SKM-1 (cell line): Measurements from ENCODE around the gene CD8A.
"Not testable (repeated sequence)": the region's sequence is repeated elsewhere in the genome, so short reads cannot be mapped to it uniquely, and the experiment has no call there.

Experiments used
- DNase-seq: peaks from one replicate; lab custom pipeline; 2025; ENCODE audit not compliant: unreplicated experiment; lab: John Stamatoyannopoulos, UW

Gene CD8A

DNA sequence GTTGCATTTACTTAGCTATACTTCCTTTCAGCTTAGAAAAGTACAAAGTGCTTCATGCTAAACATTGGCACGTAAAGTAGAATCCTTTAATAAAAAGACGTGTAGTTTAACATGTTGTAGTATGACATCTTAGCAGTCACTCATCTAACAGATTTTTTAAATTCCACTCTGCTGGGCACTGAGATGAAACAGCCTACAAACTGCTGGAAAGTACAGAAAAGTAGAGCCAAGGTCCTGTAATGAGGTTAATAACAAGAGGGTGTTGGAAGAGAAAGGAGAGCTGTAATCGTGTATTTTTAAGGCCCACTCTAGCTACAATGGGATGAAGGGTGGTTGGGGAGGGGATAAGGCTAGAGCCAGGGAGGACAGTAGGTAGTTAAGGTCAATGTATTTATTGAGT, 10.7 kb downstream of the CD8A start:
- no peak for DNase-seq

GRCh38 chr2:86778957-86779356, 11.8 kb downstream of the CD8A start:
- DNase-seq, result no peak

- no peak for DNase-seq
Measured at GRCh38 chr2:86776532-86776931, 14.2 kb downstream of the CD8A start.

GRCh38 chr2:86775338-86775737, 15.4 kb downstream of the CD8A start:
- no peak for DNase-seq

- no peak for DNase-seq
Measured at GRCh38 chr2:86774862-86775261, 15.9 kb downstream of the CD8A start.

GRCh38 chr2:86772611-86773010, 18.1 kb downstream of the CD8A start:
- DNase-seq, result no peak

GRCh38 chr2:86770816-86771301, 19.9 kb downstream of the CD8A start:
- no peak for DNase-seq

GRCh38 chr2:86769838-86770237, 20.9 kb downstream of the CD8A start:
- no peak for DNase-seq

DNA sequence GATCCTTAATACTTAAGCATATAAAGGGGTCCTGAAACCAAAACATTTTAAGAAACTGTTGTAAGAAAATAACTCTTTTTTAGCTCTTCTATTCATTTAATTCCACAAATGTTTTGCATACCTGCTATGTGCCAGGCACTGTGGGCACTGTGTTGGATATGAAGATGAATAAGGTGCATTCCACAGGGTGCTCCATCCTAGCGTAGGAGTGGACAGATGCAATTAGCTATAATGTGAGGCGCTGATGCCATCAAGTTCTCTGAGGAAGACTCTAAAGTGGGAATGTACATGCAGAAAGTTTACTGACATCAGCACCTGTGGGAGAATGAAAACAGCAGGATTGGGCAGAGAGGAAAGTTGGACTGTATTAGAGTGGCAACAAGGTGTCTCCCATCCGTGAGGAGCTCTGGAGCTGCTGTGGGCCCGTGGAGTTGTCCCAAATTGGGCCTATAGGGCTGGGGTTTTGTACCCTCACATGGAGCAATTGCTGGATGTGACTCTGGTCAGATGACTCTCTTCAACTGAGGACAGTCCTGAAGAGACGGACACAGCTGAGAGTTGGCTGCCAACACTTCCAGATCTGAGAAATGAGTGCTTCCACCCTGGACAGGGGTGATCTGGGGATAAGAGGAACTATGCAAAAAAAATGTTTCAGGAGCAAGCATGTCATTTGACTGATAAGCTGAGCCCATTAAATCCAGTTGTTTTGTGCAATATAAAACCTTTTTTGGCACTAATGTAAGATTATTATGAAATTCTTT, 22.3 kb downstream of the CD8A start:
- no peak for DNase-seq

GRCh38 chr2:86765310-86765695, 25.4 kb downstream of the CD8A start:
- DNase-seq, result no peak

DNA sequence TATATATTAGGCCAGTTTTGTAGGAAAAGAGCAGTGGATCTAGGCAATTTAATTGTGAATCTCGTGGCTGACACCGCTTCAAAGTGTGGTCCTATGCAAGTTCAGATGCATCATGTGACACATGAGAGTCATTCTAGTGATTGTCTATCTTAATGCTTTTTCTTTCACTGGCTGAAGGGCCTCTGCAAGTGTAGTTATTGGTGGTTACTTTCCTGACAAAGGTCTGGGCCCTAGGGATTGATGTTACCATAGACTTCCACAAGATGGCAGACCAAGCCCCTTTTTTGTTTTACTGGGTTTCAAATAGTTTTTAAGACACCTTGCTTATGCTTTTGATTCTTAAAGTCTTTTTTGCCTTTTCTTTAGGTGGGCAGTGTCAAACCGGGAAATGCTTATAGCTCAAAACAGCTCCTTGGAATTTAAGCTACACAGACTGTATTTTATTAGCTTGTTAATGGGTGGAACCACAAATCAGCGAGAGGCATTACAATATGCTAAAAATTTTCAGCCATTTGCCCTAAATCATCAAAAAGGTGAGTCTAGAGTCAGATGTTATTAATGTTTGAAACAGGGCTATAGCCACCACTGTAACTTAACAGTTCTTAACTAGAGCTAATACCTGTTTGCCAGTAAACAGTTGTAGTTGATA, 25.9 kb downstream of the CD8A start:
- DNase-seq, result peak; percentile 30

GRCh38 chr2:86760371-86760770, 30.3 kb downstream of the CD8A start:
- no peak for DNase-seq

GRCh38 chr2:86758405-86758804, 32.3 kb downstream of the CD8A start:
- DNase-seq, result no peak

GRCh38 chr2:86753606-86754005, 37.1 kb downstream of the CD8A start:
- DNase-seq, result no peak

DNA sequence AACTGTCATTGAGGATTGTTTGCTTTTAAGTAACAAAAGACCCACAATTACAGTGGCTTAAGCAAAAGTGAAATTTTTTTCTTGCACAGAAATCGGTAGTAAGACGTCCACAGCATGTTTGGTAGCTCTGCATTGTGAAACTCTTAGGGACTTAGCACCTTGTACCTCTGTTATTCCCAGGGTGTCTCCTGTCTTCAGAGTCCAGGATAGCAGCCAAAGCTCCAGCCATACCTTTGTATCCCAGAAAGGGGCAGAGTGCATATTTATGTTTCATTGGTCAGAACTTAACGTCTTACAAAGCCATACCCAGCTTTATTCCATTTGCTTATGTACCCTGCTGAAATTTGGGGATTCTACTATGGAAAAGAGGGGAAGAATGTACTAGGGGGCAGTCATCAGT, 37.8 kb downstream of the CD8A start:
- DNase-seq, result no peak

DNA sequence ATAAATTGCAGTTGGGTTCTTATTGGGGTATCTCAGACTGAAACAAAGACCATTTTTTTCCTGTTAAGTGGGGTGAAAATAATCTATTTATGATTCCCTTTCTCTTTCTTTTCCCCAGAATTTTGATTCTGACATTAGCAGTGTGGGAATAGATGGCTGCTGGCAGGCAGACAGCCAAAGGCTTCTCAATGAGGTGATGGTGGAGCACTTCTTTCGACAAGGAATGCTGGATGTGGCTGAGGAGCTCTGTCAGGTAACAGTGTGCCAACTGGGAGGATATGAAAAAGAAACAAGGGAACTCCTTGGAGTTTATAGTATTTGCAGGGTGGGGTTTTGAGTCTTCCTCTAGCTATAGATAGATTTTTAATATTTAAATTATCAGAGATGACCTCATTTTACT, 38.9 kb downstream of the CD8A start:
- no peak for DNase-seq

GRCh38 chr2:86750240-86750839, 40.4 kb downstream of the CD8A start:
- no peak for DNase-seq

GRCh38 chr2:86747711-86748639, 42.7 kb downstream of the CD8A start:
- peak; percentile 22 for DNase-seq

DNA sequence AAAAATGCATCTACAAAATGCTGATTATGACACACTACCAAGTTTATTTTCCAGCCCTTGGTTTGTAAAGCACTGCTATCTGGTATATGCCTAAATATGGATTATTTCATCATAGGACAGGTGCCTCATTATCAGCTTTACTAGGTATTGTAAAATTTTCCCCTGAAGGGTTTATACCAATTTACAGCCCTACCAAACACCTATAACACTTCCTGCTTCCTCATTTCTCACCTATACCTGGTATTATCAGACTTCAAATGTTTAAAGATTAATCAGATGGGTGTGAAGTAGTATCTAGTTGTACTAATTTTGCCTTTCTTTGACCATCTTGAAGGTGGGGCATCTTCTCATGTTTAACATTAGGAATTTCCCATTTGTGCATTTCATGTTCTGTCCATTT, 43.8 kb downstream of the CD8A start:
- no peak for DNase-seq

DNA sequence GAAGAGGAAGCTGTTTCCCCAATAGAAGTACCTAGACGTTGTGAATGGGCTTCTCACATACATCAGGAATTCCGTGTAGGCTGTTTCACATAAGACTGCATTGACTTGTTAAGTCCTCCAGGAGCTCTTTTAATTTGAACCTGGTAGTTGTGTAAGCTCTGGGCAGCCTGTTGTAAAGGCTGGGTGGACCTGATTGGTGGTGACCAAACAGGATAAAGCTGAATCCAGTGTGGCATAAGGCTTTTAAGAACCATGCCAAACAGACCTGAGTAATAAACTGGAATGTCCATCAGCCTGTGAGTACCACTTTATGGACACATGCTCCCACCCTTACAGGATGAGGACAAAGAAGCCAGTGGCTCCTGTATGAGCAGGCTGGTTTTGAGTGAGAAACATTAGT, 46.6 kb downstream of the CD8A start:
- DNase-seq, result no peak

GRCh38 chr2:86741889-86742498, 48.7 kb downstream of the CD8A start:
- DNase-seq, result not testable (repeated sequence)
